Posterior vena cava (tissue), 2 donors: ENCODE data around the gene VSTM1. TPM values are rescaled to one million over a fixed set of nuclear protein-coding genes. Genes with fewer than 3 reads are reported as not detected.

Source experiments
- total RNA-seq, 2 donors: library from RNA; stranded (reverse); fragmentation: NEBNext Ultra II Directional; extraction: Animal tissue kit (Norgen Biotek cat#: 25700); gene quantifications; one replicate each; pipeline ENCODE4 v1.2.1, GENCODE V29; 2021
- donor health status: DM: yes; HTN: yes; CAD: no.
- donor health status: DM: yes; HTN: yes; CAD: no.

The VSTM1 gene
- total RNA-seq, 2 donors from 2014 or later, result 0.60 TPM; not detected in 1

Other genes starting within 250 kb of the VSTM1 start
- 1 to 10 TPM; 1.8 to 2.0 TPM for gene NLRP12, start 239.6 kb downstream of the VSTM1 start, total RNA-seq
- gene MYADM, start 196.0 kb downstream of the VSTM1 start, total RNA-seq, result 100 to 1,000 TPM; 360 to 372 TPM
- under 1 TPM in 1 of 2 donors, not detected in 1; 0.48 TPM for gene PRKCG, start 181.7 kb downstream of the VSTM1 start, total RNA-seq
- not detected for gene CACNG7, start 154.6 kb downstream of the VSTM1 start, total RNA-seq
- gene CACNG8, start 101.0 kb downstream of the VSTM1 start, total RNA-seq, result under 1 TPM; 0.05 to 0.09 TPM
- not detected for gene CACNG6, start 72.3 kb downstream of the VSTM1 start, total RNA-seq
- gene TARM1, start 17.5 kb upstream of the VSTM1 start, total RNA-seq, result not detected
- 1 to 10 TPM; 3.9 to 5.0 TPM for gene OSCAR, start 36.9 kb upstream of the VSTM1 start, total RNA-seq
- 100 to 1,000 TPM in 1 of 2 donors, 10 to 100 TPM in 1; 59.3 to 105 TPM for gene NDUFA3, start 39.0 kb upstream of the VSTM1 start, total RNA-seq
- 10 to 100 TPM; 13.3 to 14.8 TPM for gene TFPT, start 51.8 kb upstream of the VSTM1 start, total RNA-seq
- gene PRPF31, start 51.9 kb upstream of the VSTM1 start, total RNA-seq, result 10 to 100 TPM; 33.6 to 37.6 TPM
- 10 to 100 TPM; 25.6 to 29.1 TPM for gene CNOT3, start 73.9 kb upstream of the VSTM1 start, total RNA-seq
- gene LENG1, start 95.8 kb upstream of the VSTM1 start, total RNA-seq, result 1 to 10 TPM; 4.7 to 6.2 TPM
- 1 to 10 TPM; 1.1 to 1.4 TPM for gene TMC4, start 109.3 kb upstream of the VSTM1 start, total RNA-seq
- gene MBOAT7, start 125.7 kb upstream of the VSTM1 start, total RNA-seq, result 10 to 100 TPM; 29.0 to 38.6 TPM
- 10 to 100 TPM; 17.3 to 24.5 TPM for gene TSEN34, start 127.4 kb upstream of the VSTM1 start, total RNA-seq
- gene RPS9, start 137.0 kb upstream of the VSTM1 start, total RNA-seq, result 1,000 to 10,000 TPM in 1 of 2 donors, 100 to 1,000 TPM in 1; 777 to 1,026 TPM
- gene LILRB3, start 159.1 kb upstream of the VSTM1 start, total RNA-seq, result 10 to 100 TPM; 14.6 to 25.5 TPM
- 1 to 10 TPM; 8.1 to 9.6 TPM for gene LILRA6, start 178.9 kb upstream of the VSTM1 start, total RNA-seq
- gene LILRB5, start 193.4 kb upstream of the VSTM1 start, total RNA-seq, result 10 to 100 TPM; 14.9 to 22.5 TPM
- 10 to 100 TPM in 1 of 2 donors, 1 to 10 TPM in 1; 7.3 to 12.9 TPM for gene LILRB2, start 217.2 kb upstream of the VSTM1 start, total RNA-seq
- 10 to 100 TPM in 1 of 2 donors, 1 to 10 TPM in 1; 6.2 to 11.7 TPM for gene LILRA5, start 249.3 kb upstream of the VSTM1 start, total RNA-seq